H9 (cell line): Measurements from ENCODE around the gene CXCL3. TPM values are rescaled to one million over a fixed set of nuclear protein-coding genes. Genes with fewer than 3 reads are reported as not detected.

Source experiments
- DNase-seq: peaks from one replicate; pipeline ENCODE4 v3.0.0-alpha.2; 2017
- H2AFZ ChIP-seq: one replicate; pipeline ENCODE4 v1.6.1; 2013; ENCODE audit warnings: mild to moderate bottlenecking, low read length, control low read depth, moderate library complexity
- H2AK5ac ChIP-seq: 2 replicates; pipeline ENCODE4 v1.6.1; 2013; ENCODE audit warnings: low read length, control low read depth, mixed read lengths; ENCODE audit not compliant: insufficient read length
- H2BK120ac ChIP-seq: one replicate; pipeline ENCODE4 v1.6.1; 2013; ENCODE audit warnings: low read depth, mild to moderate bottlenecking, low read length, control low read depth, inconsistent platforms; ENCODE audit not compliant: poor library complexity, severe bottlenecking
- H2BK12ac ChIP-seq: 2 replicates; pipeline ENCODE4 v1.6.1; 2013; ENCODE audit warnings: low read length, control low read depth, mixed read lengths, low read depth; ENCODE audit not compliant: insufficient read length
- H2BK15ac ChIP-seq: 2 replicates; pipeline ENCODE4 v1.6.1; 2013; ENCODE audit warnings: low read depth, low read length, control low read depth
- H2BK20ac ChIP-seq: one replicate; pipeline ENCODE4 v1.6.1; 2013; ENCODE audit warnings: low read depth, mild to moderate bottlenecking, low read length, control low read depth, inconsistent platforms; ENCODE audit not compliant: poor library complexity, severe bottlenecking
- H2BK5ac ChIP-seq: 2 replicates; pipeline ENCODE4 v1.6.1; 2013; ENCODE audit warnings: low read length, control low read depth, mixed read lengths; ENCODE audit not compliant: insufficient read length
- H3K14ac ChIP-seq: 2 replicates; pipeline ENCODE4 v1.6.1; 2013; ENCODE audit warnings: low read length, control low read depth; ENCODE audit not compliant: insufficient read depth
- H3K18ac ChIP-seq: 2 replicates; pipeline ENCODE4 v1.6.1; 2013; ENCODE audit warnings: low read depth, mild to moderate bottlenecking, mixed read lengths, low read length, control low read depth; ENCODE audit not compliant: insufficient read length
- H3K23ac ChIP-seq: 2 replicates; pipeline ENCODE4 v1.6.1; 2013; ENCODE audit warnings: low read length, control low read depth, mixed read lengths, low read depth; ENCODE audit not compliant: insufficient read length
- H3K23me2 ChIP-seq: 2 replicates; pipeline ENCODE4 v1.6.1; 2013; ENCODE audit warnings: low read depth, mild to moderate bottlenecking, mixed read lengths, low read length, control low read depth; ENCODE audit not compliant: insufficient read length, poor library complexity, severe bottlenecking
- H3K27ac ChIP-seq: 2 replicates; pipeline ENCODE4 v1.5.1; 2013; ENCODE audit warnings: low read length, control low read depth, mixed read lengths, low read depth; ENCODE audit not compliant: insufficient read length
- H3K27me3 ChIP-seq: 2 replicates; pipeline ENCODE4 v1.6.1; 2013; ENCODE audit warnings: low read length, control low read depth, inconsistent platforms; ENCODE audit not compliant: insufficient read depth
- H3K4ac ChIP-seq: 2 replicates; pipeline ENCODE4 v1.6.1; 2013; ENCODE audit warnings: low read depth, mild to moderate bottlenecking, control low read depth, inconsistent platforms, low read length, moderate library complexity
- H3K4me1 ChIP-seq: 2 replicates; pipeline ENCODE4 v1.6.1; 2013; ENCODE audit warnings: low read length, control low read depth, inconsistent platforms; ENCODE audit not compliant: insufficient read depth
- H3K4me2 ChIP-seq: 2 replicates; pipeline ENCODE4 v1.6.1; 2013; ENCODE audit warnings: low read length, control low read depth, mixed read lengths; ENCODE audit not compliant: insufficient read length, insufficient read depth
- H3K56ac ChIP-seq: 2 replicates; pipeline ENCODE4 v1.6.1; 2013; ENCODE audit warnings: low read depth, mild to moderate bottlenecking, mixed read lengths, low read length, control low read depth; ENCODE audit not compliant: insufficient read length
- H3K79me1 ChIP-seq: 2 replicates; pipeline ENCODE4 v1.6.1; 2013; ENCODE audit warnings: low read depth, mild to moderate bottlenecking, moderate library complexity, low read length, control low read depth, inconsistent platforms; ENCODE audit not compliant: insufficient read depth, poor library complexity, severe bottlenecking
- H3K79me2 ChIP-seq: 2 replicates; pipeline ENCODE4 v1.6.1; 2013; ENCODE audit warnings: low read length, control low read depth, inconsistent platforms; ENCODE audit not compliant: insufficient read depth
- H3K9ac ChIP-seq: 2 replicates; pipeline ENCODE4 v1.6.1; 2013; ENCODE audit warnings: low read length, control low read depth, mixed read lengths; ENCODE audit not compliant: insufficient read length; ENCODE audit errors: extremely low read depth
- H3K9me3 ChIP-seq: one replicate; pipeline ENCODE4 v1.6.1; 2013; ENCODE audit warnings: low read depth, low read length, inconsistent platforms; ENCODE audit not compliant: control insufficient read depth
- H3T11ph ChIP-seq: one replicate; pipeline ENCODE4 v1.6.1; 2013; ENCODE audit warnings: mild to moderate bottlenecking, low read length, control low read depth, inconsistent platforms
- H4K20me1 ChIP-seq: one replicate; pipeline ENCODE4 v1.6.1; 2013; ENCODE audit not compliant: control insufficient read depth, insufficient read length, insufficient read depth
- H4K5ac ChIP-seq: 2 replicates; pipeline ENCODE4 v1.6.1; 2013; ENCODE audit warnings: low read depth, mild to moderate bottlenecking, mixed read lengths, low read length, control low read depth; ENCODE audit not compliant: insufficient read length
- H4K8ac ChIP-seq: replicated peaks from 2 replicates; pipeline ENCODE4 v1.6.1; 2013; ENCODE audit warnings: low read length, control low read depth, mixed read lengths, low read depth; ENCODE audit not compliant: insufficient read length
- H4K91ac ChIP-seq: 2 replicates; pipeline ENCODE4 v1.6.1; 2013; ENCODE audit warnings: low read depth, mild to moderate bottlenecking, moderate library complexity, mixed read lengths, low read length, control low read depth; ENCODE audit not compliant: insufficient read length
- H3K27ac Mint-ChIP-seq, 3 experiments: 2 replicates in 2 of 3; 3 replicates in 1 of 3; pipeline ENCODE4 v1.8.0; 2020 to 2021; ENCODE audit warnings: mixed read lengths in 3 of 3, mild to moderate bottlenecking in 1 of 3, moderate library complexity in 1 of 3
- H3K27me3 Mint-ChIP-seq: 2 replicates; pipeline ENCODE4 v1.8.0; 2021; ENCODE audit warnings: low read depth, mild to moderate bottlenecking, moderate library complexity, mixed read lengths
- H3K36me3 Mint-ChIP-seq, 3 experiments: 2 replicates in 2 of 3; 3 replicates in 1 of 3; pipeline ENCODE4 v1.8.0; 2020 to 2021; ENCODE audit warnings: low read depth in 3 of 3, mixed read lengths in 3 of 3; ENCODE audit not compliant: insufficient read depth in 1 of 3
- H3K4me1 Mint-ChIP-seq, 2 experiments: 2 replicates each; pipeline ENCODE4 v1.8.0; 2020; ENCODE audit warnings: mixed read lengths in 2 of 2
- H3K4me3 Mint-ChIP-seq, 2 experiments: 2 replicates in 1 of 2; 3 replicates in 1 of 2; pipeline ENCODE4 v1.8.0; 2020 to 2021; ENCODE audit warnings: mild to moderate bottlenecking in 2 of 2, mixed read lengths in 2 of 2, moderate library complexity in 1 of 2
- H3K9me3 Mint-ChIP-seq, 2 experiments: 2 replicates in 1 of 2; 3 replicates in 1 of 2; pipeline ENCODE4 v1.8.0; 2020; ENCODE audit warnings: mild to moderate bottlenecking in 2 of 2, mixed read lengths in 2 of 2, moderate library complexity in 1 of 2
- CTCF ChIP-seq: fragments of 200-600 bp; sonication (generic); conservative IDR thresholded peaks from 3 replicates; pipeline ENCODE4 v1.8.0; 2021; ENCODE audit warnings: antibody characterized with exemption, mild to moderate bottlenecking
- total RNA-seq: library from RNA; stranded (reverse); gene quantifications from 2 replicates; pipeline ENCODE4 v1.2.1, GENCODE V29; 2021

Gene CXCL3
- total RNA-seq, 1 experiment from 2014 or later: 3.7 TPM

- Histone ChIP-seq H3K27me3 (no peaks in the 10 kb centered on the region), H2BK120ac (no peak overlapping the region), H3K18ac (no peak overlapping the region), H3K27ac (no peak overlapping the region), H2BK20ac (no peak overlapping the region), H3K4ac (no peak overlapping the region), H3K23me2 (no peaks in the 10 kb centered on the region), H2BK12ac (no peak overlapping the region), H3K79me1 (no peaks in the 10 kb centered on the region), H4K8ac (no peak overlapping the region), H3T11ph (no peak overlapping the region), H3K79me2 (no peaks in the 10 kb centered on the region), H2BK5ac (no peak overlapping the region), H3K4me1 (no peaks in the 10 kb centered on the region), H3K9ac (no peak overlapping the region), H4K91ac (no peak overlapping the region), H4K20me1 (no peaks in the 10 kb centered on the region), H2AFZ (no peak overlapping the region), H3K9me3 (no peaks in the 10 kb centered on the region), H3K23ac (no peak overlapping the region), H2AK5ac (no peak overlapping the region), H2BK15ac (no peak overlapping the region), H3K56ac (no peak overlapping the region), H3K4me2 (no peak overlapping the region), H4K5ac (no peak overlapping the region), H3K14ac (no peak overlapping the region)
- peaks cover 0 to 5% (median 0%) of the 10 kb centered on the region in 3 experiments; a peak in 1 of 7 replicates for H3K36me3 Mint-ChIP-seq
- no peaks in the 10 kb centered on the region for H3K27me3 Mint-ChIP-seq
- TF ChIP-seq CTCF: no peak
- H3K4me3 Mint-ChIP-seq: no peak overlapping the region
- H3K27ac Mint-ChIP-seq: no peak overlapping the region
- H3K4me1 Mint-ChIP-seq: no peaks in the 10 kb centered on the region
- H3K9me3 Mint-ChIP-seq: peaks cover 0 to 3% of the 10 kb centered on the region in 2 experiments; a peak in 1 of 5 replicates
- no peak for DNase-seq
Observed at GRCh38 chr4:74030285-74030684, 8.2 kb downstream of the CXCL3 start.
